ENCODE data around the gene CELF2. TPM values are rescaled to one million over a fixed set of nuclear protein-coding genes. Genes with fewer than 3 reads are reported as not detected.
"Not testable (repeated sequence)": the region's sequence is repeated elsewhere in the genome, so short reads cannot be mapped to it uniquely, and the experiment has no call there.

The CELF2 gene
- total RNA-seq, 1 experiment from 2014 or later, result not detected

- DNase-seq (ENCODE audit: low read depth in 1 of 2, low spot score in 2 of 2), result no peak
- no peaks in the 10 kb centered on the region for H3K27me3 ChIP-seq (replicated peaks)
- H3K36me3 ChIP-seq, result no peaks in the 10 kb centered on the region
- H3K4me1 ChIP-seq (replicated peaks), result no peaks in the 10 kb centered on the region
- H3K9me3 ChIP-seq (replicated peaks), result no peaks in the 10 kb centered on the region
- no peak overlapping the region for H3K27ac ChIP-seq
- H3K4me3 ChIP-seq, result no peak overlapping the region
Measured at GRCh38 chr10:11357439-11357838, 339.8 kb downstream of the CELF2 start.

GRCh38 chr10:11358011-11358410, 340.3 kb downstream of the CELF2 start:
- no peaks in the 10 kb centered on the region for H3K27me3 ChIP-seq (replicated peaks)
- no peak overlapping the region for H3K27ac ChIP-seq
- no peaks in the 10 kb centered on the region for H3K9me3 ChIP-seq (replicated peaks)
- no peak overlapping the region for H3K4me3 ChIP-seq
- DNase-seq (ENCODE audit: low read depth in 1 of 2, low spot score in 2 of 2), result no peak
- no peaks in the 10 kb centered on the region for H3K36me3 ChIP-seq
- H3K4me1 ChIP-seq (replicated peaks), result no peaks in the 10 kb centered on the region

GRCh38 chr10:11358923-11359575, 341.4 kb downstream of the CELF2 start:
- Histone ChIP-seq H3K4me3 (no peak overlapping the region), H3K27me3 (replicated peaks) (no peaks in the 10 kb centered on the region), H3K36me3 (no peaks in the 10 kb centered on the region), H3K27ac (no peak overlapping the region), H3K4me1 (replicated peaks) (no peaks in the 10 kb centered on the region), H3K9me3 (replicated peaks) (no peaks in the 10 kb centered on the region)
- no peak for DNase-seq (ENCODE audit: low read depth in 1 of 2, low spot score in 2 of 2)

- Histone ChIP-seq H3K9me3 (replicated peaks) (no peaks in the 10 kb centered on the region), H3K36me3 (no peaks in the 10 kb centered on the region), H3K4me1 (replicated peaks) (no peaks in the 10 kb centered on the region), H3K27ac (no peak overlapping the region), H3K27me3 (replicated peaks) (no peaks in the 10 kb centered on the region), H3K4me3 (no peak overlapping the region)
- no peak for DNase-seq (ENCODE audit: low read depth in 1 of 2, low spot score in 2 of 2)
Measured at GRCh38 chr10:11359869-11360268, 342.2 kb downstream of the CELF2 start.

- Histone ChIP-seq H3K4me1 (replicated peaks) (no peaks in the 10 kb centered on the region), H3K27ac (no peak overlapping the region), H3K27me3 (replicated peaks) (no peaks in the 10 kb centered on the region), H3K4me3 (no peak overlapping the region), H3K36me3 (no peaks in the 10 kb centered on the region), H3K9me3 (replicated peaks) (no peaks in the 10 kb centered on the region)
- DNase-seq (ENCODE audit: low read depth in 1 of 2, low spot score in 2 of 2), result no peak
Measured at GRCh38 chr10:11363497-11363896, 345.8 kb downstream of the CELF2 start.

GRCh38 chr10:11364241-11364640, 346.6 kb downstream of the CELF2 start:
- H3K4me1 ChIP-seq (replicated peaks), result no peaks in the 10 kb centered on the region
- H3K4me3 ChIP-seq, result no peak overlapping the region
- H3K27ac ChIP-seq, result no peak overlapping the region
- no peaks in the 10 kb centered on the region for H3K36me3 ChIP-seq
- no peaks in the 10 kb centered on the region for H3K9me3 ChIP-seq (replicated peaks)
- no peaks in the 10 kb centered on the region for H3K27me3 ChIP-seq (replicated peaks)
- no peak for DNase-seq (ENCODE audit: low read depth in 1 of 2, low spot score in 2 of 2)

- not testable (repeated sequence) for H3K36me3 ChIP-seq; H3K27ac ChIP-seq; DNase-seq (ENCODE audit: low read depth in 1 of 2, low spot score in 2 of 2); H3K9me3 ChIP-seq (replicated peaks); H3K4me3 ChIP-seq; H3K27me3 ChIP-seq (replicated peaks); H3K4me1 ChIP-seq (replicated peaks)
Measured at GRCh38 chr10:11366889-11367288, 349.2 kb downstream of the CELF2 start.

GRCh38 chr10:11367505-11367904, 349.8 kb downstream of the CELF2 start:
- Histone ChIP-seq H3K27ac (no peak overlapping the region), H3K36me3 (no peaks in the 10 kb centered on the region), H3K9me3 (replicated peaks) (no peaks in the 10 kb centered on the region), H3K27me3 (replicated peaks) (no peaks in the 10 kb centered on the region), H3K4me1 (replicated peaks) (no peaks in the 10 kb centered on the region), H3K4me3 (no peak overlapping the region)
- DNase-seq (ENCODE audit: low read depth in 1 of 2, low spot score in 2 of 2), result no peak

- H3K36me3 ChIP-seq, result no peaks in the 10 kb centered on the region
Measured at GRCh38 chr10:11373717-11374171, 356.1 kb downstream of the CELF2 start.

GRCh38 chr10:11377267-11377666, 359.6 kb downstream of the CELF2 start:
- Histone ChIP-seq H3K4me1 (replicated peaks) (no peaks in the 10 kb centered on the region), H3K9me3 (replicated peaks) (no peaks in the 10 kb centered on the region), H3K27ac (no peak overlapping the region), H3K36me3 (no peaks in the 10 kb centered on the region), H3K27me3 (replicated peaks) (no peaks in the 10 kb centered on the region), H3K4me3 (no peak overlapping the region)
- DNase-seq (ENCODE audit: low read depth in 1 of 2, low spot score in 2 of 2), result no peak

More at GRCh38 chr10:11373717-11374171, 356.1 kb downstream of the CELF2 start:
- Histone ChIP-seq H3K9me3 (replicated peaks) (no peaks in the 10 kb centered on the region), H3K27ac (no peak overlapping the region), H3K4me3 (no peak overlapping the region), H3K27me3 (replicated peaks) (no peaks in the 10 kb centered on the region), H3K4me1 (replicated peaks) (no peaks in the 10 kb centered on the region)
- DNase-seq (ENCODE audit: low read depth in 1 of 2, low spot score in 2 of 2), result no peak

- Histone ChIP-seq H3K4me3 (no peak overlapping the region), H3K9me3 (replicated peaks) (no peaks in the 10 kb centered on the region), H3K27ac (no peak overlapping the region), H3K27me3 (replicated peaks) (no peaks in the 10 kb centered on the region), H3K4me1 (replicated peaks) (no peaks in the 10 kb centered on the region), H3K36me3 (no peaks in the 10 kb centered on the region)
- no peak for DNase-seq (ENCODE audit: low read depth in 1 of 2, low spot score in 2 of 2)
Measured at GRCh38 chr10:11378835-11379234, 361.2 kb downstream of the CELF2 start.

GRCh38 chr10:11379771-11380170, 362.1 kb downstream of the CELF2 start:
- no peak for DNase-seq (ENCODE audit: low read depth in 1 of 2, low spot score in 2 of 2)
- H3K4me1 ChIP-seq (replicated peaks), result no peaks in the 10 kb centered on the region
- H3K27me3 ChIP-seq (replicated peaks), result no peaks in the 10 kb centered on the region
- no peak overlapping the region for H3K27ac ChIP-seq
- H3K9me3 ChIP-seq (replicated peaks), result no peaks in the 10 kb centered on the region
- H3K4me3 ChIP-seq, result no peak overlapping the region
- no peaks in the 10 kb centered on the region for H3K36me3 ChIP-seq

- H3K9me3 ChIP-seq (replicated peaks), result no peaks in the 10 kb centered on the region
- DNase-seq (ENCODE audit: low read depth in 1 of 2, low spot score in 2 of 2), result no peak
- H3K36me3 ChIP-seq, result no peaks in the 10 kb centered on the region
- H3K27me3 ChIP-seq (replicated peaks), result no peaks in the 10 kb centered on the region
- H3K4me3 ChIP-seq, result no peak overlapping the region
- no peak overlapping the region for H3K27ac ChIP-seq
- H3K4me1 ChIP-seq (replicated peaks), result no peaks in the 10 kb centered on the region
Measured at GRCh38 chr10:11381023-11381422, 363.4 kb downstream of the CELF2 start.

- H3K27me3 ChIP-seq (replicated peaks), result no peaks in the 10 kb centered on the region
- no peaks in the 10 kb centered on the region for H3K36me3 ChIP-seq
- no peaks in the 10 kb centered on the region for H3K4me1 ChIP-seq (replicated peaks)
- no peak overlapping the region for H3K4me3 ChIP-seq
- no peak overlapping the region for H3K27ac ChIP-seq
- H3K9me3 ChIP-seq (replicated peaks), result no peaks in the 10 kb centered on the region
- no peak for DNase-seq (ENCODE audit: low read depth in 1 of 2, low spot score in 2 of 2)
Measured at GRCh38 chr10:11381511-11381910, 363.8 kb downstream of the CELF2 start.

- no peak overlapping the region for H3K27ac ChIP-seq
- no peak for DNase-seq (ENCODE audit: low read depth in 1 of 2, low spot score in 2 of 2)
- no peaks in the 10 kb centered on the region for H3K36me3 ChIP-seq
- H3K4me1 ChIP-seq (replicated peaks), result no peaks in the 10 kb centered on the region
- H3K4me3 ChIP-seq, result no peak overlapping the region
- no peaks in the 10 kb centered on the region for H3K9me3 ChIP-seq (replicated peaks)
- no peaks in the 10 kb centered on the region for H3K27me3 ChIP-seq (replicated peaks)
Measured at GRCh38 chr10:11382187-11382586, 364.5 kb downstream of the CELF2 start.
